GM12878 (cell line): ENCODE data around the gene UNC45B. TPM values are rescaled to one million over a fixed set of nuclear protein-coding genes. Genes with fewer than 3 reads are reported as not detected.
"Not testable (repeated sequence)": the region's sequence is repeated elsewhere in the genome, so short reads cannot be mapped to it uniquely, and the experiment has no call there.

ENCODE experiments used
- ATAC-seq: fragments of 200-7000 bp; cut with Tn5 transposase; 3 replicates; pipeline ENCODE4 v1.9.1; 2020; ENCODE audit warnings: mild to moderate bottlenecking, moderate library complexity
- BruUV-seq: library from RNA; stranded (reverse); fragments of 400-500 nt; replicated peaks from 2 replicates; lab custom pipeline; 2021; lab: Mats Ljungman, UMichigan
- CTCF ChIA-PET: fragments of 300-600 bp; sonication (Branson Sonifier 250); formaldehyde crosslinking; extraction: SDS; loops from one replicate; lab custom pipeline; 2021; ENCODE audit warnings: inconsistent platforms; lab: Yijun Ruan, JAX
- POLR2A ChIA-PET: fragments of 350-600 bp; formaldehyde crosslinking; extraction: SDS; loops from one replicate; lab custom pipeline; 2021; ENCODE audit warnings: inconsistent platforms; lab: Charles Lee
- RAD21 ChIA-PET: fragments of 300-600 bp; sonication (Branson Sonifier 250); formaldehyde crosslinking; loops from one replicate; lab custom pipeline; 2023; ENCODE audit warnings: antibody characterized with exemption; ENCODE audit not compliant: unreplicated experiment; lab: Charles Lee
- SMC1A ChIA-PET: fragments of 300-600 bp; sonication (Branson Sonifier 250); formaldehyde crosslinking; loops from one replicate; lab custom pipeline; 2023; ENCODE audit not compliant: unreplicated experiment, uncharacterized antibody; lab: Charles Lee
- DNase-seq: peaks from one replicate; pipeline ENCODE4 v3.0.0-alpha.2; 2011; ENCODE audit warnings: low read depth, low spot score
- FAIRE-seq: peaks from 3 replicates; lab custom pipeline; 2011; peaks lifted over from hg19 to GRCh38; lab: Jason Lieb, UNC
- H2AFZ ChIP-seq: 2 replicates; pipeline ENCODE4 v1.6.0; 2011; ENCODE audit warnings: low read depth, low read length, control low read depth; ENCODE audit not compliant: control insufficient read depth
- H3K27ac ChIP-seq: 2 replicates; pipeline ENCODE4 v1.5.1; 2011; ENCODE audit warnings: control low read depth; ENCODE audit not compliant: control insufficient read depth, insufficient read depth
- H3K27me3 ChIP-seq, 2 experiments: replicated peaks in 1 of 2; 2 replicates each; pipeline versions ENCODE4 v1.6.0 to v1.6.1; 2011; ENCODE audit warnings: low read length in 1 of 2; ENCODE audit not compliant: control insufficient read depth in 2 of 2, insufficient read depth in 2 of 2
- H3K36me3 ChIP-seq, 2 experiments: 2 replicates each; pipeline ENCODE4 v1.5.1; 2011; ENCODE audit warnings: low read length in 1 of 2; ENCODE audit not compliant: control insufficient read depth in 2 of 2, insufficient read depth in 2 of 2
- H3K4me1 ChIP-seq: 2 replicates; pipeline ENCODE4 v1.6.1; 2011; ENCODE audit warnings: mild to moderate bottlenecking, low read length, moderate library complexity, mixed read lengths; ENCODE audit not compliant: control insufficient read depth, insufficient read depth
- H3K4me2 ChIP-seq: 2 replicates; pipeline ENCODE4 v1.6.0; 2011; ENCODE audit warnings: control low read depth; ENCODE audit not compliant: control insufficient read depth, insufficient read depth
- H3K4me3 ChIP-seq: fragments of 200-600 bp; sonication (generic); 2 replicates; pipeline ENCODE4 v1.5.1; 2016
- H3K79me2 ChIP-seq: 2 replicates; pipeline ENCODE4 v1.6.0; 2011; ENCODE audit warnings: low read length; ENCODE audit not compliant: control insufficient read depth, insufficient read depth
- H3K9ac ChIP-seq: 2 replicates; pipeline ENCODE4 v1.8.0; 2011; ENCODE audit warnings: low read length, control low read depth, mixed read lengths; ENCODE audit not compliant: control insufficient read depth, insufficient read depth
- H3K9me3 ChIP-seq: replicated peaks from 3 replicates; pipeline ENCODE4 v1.5.1; 2011; ENCODE audit warnings: mild to moderate bottlenecking, low read length; ENCODE audit not compliant: control insufficient read depth, insufficient read depth
- H4K20me1 ChIP-seq: 2 replicates; pipeline ENCODE4 v1.6.0; 2011; ENCODE audit not compliant: control insufficient read depth, insufficient read depth
- CBX3 ChIP-seq: fragments of 200-600 bp; sonication (generic); IDR thresholded peaks from 2 replicates; pipeline ENCODE4 v1.6.1; 2016; ENCODE audit warnings: low read depth, borderline replicate concordance
- CEBPB ChIP-seq, 2 experiments: fragments of 150-350 bp in 1 of 2; IDR thresholded peaks; 2 replicates each; pipeline ENCODE4 v1.6.1; 2012 to 2014; ENCODE audit warnings: low read depth in 2 of 2, low read length in 2 of 2, borderline replicate concordance in 1 of 2, inconsistent platforms in 1 of 2
- CHD1 ChIP-seq: IDR thresholded peaks from 2 replicates; pipeline ENCODE4 v1.6.1; 2012; ENCODE audit warnings: low read depth, low read length, improper control_type of control experiment
- MTA2 ChIP-seq: fragments of 450-650 bp; IDR thresholded peaks from 2 replicates; pipeline ENCODE4 v1.6.1; 2016; ENCODE audit warnings: low read depth, mild to moderate bottlenecking, moderate library complexity
- NFIC ChIP-seq: IDR thresholded peaks from 2 replicates; pipeline ENCODE4 v1.6.1; 2012; ENCODE audit warnings: low read depth, mild to moderate bottlenecking, inconsistent platforms, low read length, moderate library complexity
- SMAD5 ChIP-seq: IDR thresholded peaks from 2 replicates; pipeline ENCODE4 v1.6.1; 2016; ENCODE audit warnings: antibody characterized with exemption, low read depth
- TAF1 ChIP-seq: IDR thresholded peaks from 2 replicates; pipeline ENCODE4 v1.6.1; 2011; ENCODE audit warnings: mild to moderate bottlenecking, low read depth, low read length, borderline replicate concordance
- WGBS: methylation state at CpG from one replicate; pipeline ENCODE4 v1.1.6; 2016; ENCODE audit warnings: low lambda C conversion rate; ENCODE audit not compliant: insufficient replicate concordance, insufficient coverage; ENCODE audit errors: missing lambda C conversion rate; 5-methylcytosine and 5-hydroxymethylcytosine counted together
- in situ Hi-C: fragments of 300-500 bp; cut with MboI; formaldehyde crosslinking; loops from 9 replicates; pipeline ENCODE4 v1.14.3; 2018; ENCODE audit warnings: mixed read lengths
- intact Hi-C: fragments of 100-400 bp; cut with micrococcal nuclease; formaldehyde crosslinking; loops from one replicate; pipeline ENCODE4 v1.14.2; 2022; ENCODE audit not compliant: unreplicated experiment
- polyA plus RNA-seq, 11 experiments: library from polyadenylated mRNA; depleted of rRNA in 4 of 11; unstranded in 6 of 11; stranded (reverse) in 5 of 11; fragments of >200 nt; fragmentation: Nextera tagmentation in 4 of 11; fragmentation: Illumina TruSeq in 1 of 11; extraction: Ambion mirVana in 4 of 11; extraction: Trizol in 1 of 11; gene quantifications; 1 replicate in 1 of 11; 2 replicates in 10 of 11; pipeline versions ENCODE4 v1.2.1 to v1.2.3, GENCODE V29; 2011 to 2016; ENCODE audit warnings: inconsistent platforms in 2 of 11, missing spikeins in 2 of 11, low read depth in 1 of 11
- total RNA-seq, 4 experiments: library from RNA; depleted of rRNA in 3 of 4; stranded (reverse); fragments of >200 nt in 3 of 4; fragmentation: Illumina TruSeq in 1 of 4; extraction: Trizol in 1 of 4; gene quantifications; 2 replicates each; pipeline versions ENCODE4 v1.2.1 to v1.2.3, GENCODE V29; 2013 to 2021
- TF ChIP-seq, protein P1 (sequence below): IDR thresholded peaks from 2 replicates; pipeline ENCODE4 v1.6.1; 2011; ENCODE audit warnings: borderline replicate concordance, low read depth, mild to moderate bottlenecking, moderate library complexity, low read length; ENCODE audit not compliant: insufficient read depth, poor library complexity, severe bottlenecking
- TF ChIP-seq, protein P2 (sequence below): IDR thresholded peaks from 2 replicates; pipeline ENCODE4 v1.6.1; 2012; ENCODE audit warnings: low read depth, low read length, improper control_type of control experiment
- TF ChIP-seq, protein P3 (sequence below): fragments of 450-650 bp; IDR thresholded peaks from 2 replicates; pipeline ENCODE4 v1.6.1; 2017; ENCODE audit warnings: mild to moderate bottlenecking

Gene UNC45B
- total and polyA plus RNA-seq, 10 of the 15 experiments (the other 5 are each of a cell fraction or from before 2014, with no cell fraction given), result 0.03 TPM; not detected in 9

DNA sequence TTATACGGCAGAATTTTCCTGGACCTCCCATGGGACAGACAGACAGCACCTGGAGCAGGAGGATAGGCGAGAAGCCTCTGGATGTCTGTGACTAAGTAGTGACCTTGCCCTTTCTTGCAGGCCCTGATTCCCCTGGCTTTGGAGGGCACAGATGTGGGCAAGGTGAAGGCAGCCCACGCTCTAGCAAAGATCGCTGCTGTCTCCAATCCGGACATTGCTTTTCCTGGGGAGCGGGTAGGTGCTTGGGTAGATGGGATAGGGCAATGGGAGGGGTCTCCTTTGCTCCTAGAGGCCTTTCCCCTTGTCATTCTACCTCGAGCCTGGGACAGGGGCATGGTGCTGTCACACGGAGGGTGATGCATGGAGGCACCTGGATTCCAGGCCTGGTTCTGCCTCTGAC, 29.3 kb downstream of the UNC45B start:
- H3K4me1 ChIP-seq, result no peaks in the 10 kb centered on the region
- H4K20me1 ChIP-seq, result no peaks in the 10 kb centered on the region
- TF ChIP-seq NFIC, result no peak
- no peak for TF ChIP-seq TAF1
- no peak for TF ChIP-seq MTA2
- TF ChIP-seq, protein P1, sequence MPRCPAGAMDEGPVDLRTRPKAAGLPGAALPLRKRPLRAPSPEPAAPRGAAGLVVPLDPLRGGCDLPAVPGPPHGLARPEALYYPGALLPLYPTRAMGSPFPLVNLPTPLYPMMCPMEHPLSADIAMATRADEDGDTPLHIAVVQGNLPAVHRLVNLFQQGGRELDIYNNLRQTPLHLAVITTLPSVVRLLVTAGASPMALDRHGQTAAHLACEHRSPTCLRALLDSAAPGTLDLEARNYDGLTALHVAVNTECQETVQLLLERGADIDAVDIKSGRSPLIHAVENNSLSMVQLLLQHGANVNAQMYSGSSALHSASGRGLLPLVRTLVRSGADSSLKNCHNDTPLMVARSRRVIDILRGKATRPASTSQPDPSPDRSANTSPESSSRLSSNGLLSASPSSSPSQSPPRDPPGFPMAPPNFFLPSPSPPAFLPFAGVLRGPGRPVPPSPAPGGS, result no peak
- TF ChIP-seq, protein P2, sequence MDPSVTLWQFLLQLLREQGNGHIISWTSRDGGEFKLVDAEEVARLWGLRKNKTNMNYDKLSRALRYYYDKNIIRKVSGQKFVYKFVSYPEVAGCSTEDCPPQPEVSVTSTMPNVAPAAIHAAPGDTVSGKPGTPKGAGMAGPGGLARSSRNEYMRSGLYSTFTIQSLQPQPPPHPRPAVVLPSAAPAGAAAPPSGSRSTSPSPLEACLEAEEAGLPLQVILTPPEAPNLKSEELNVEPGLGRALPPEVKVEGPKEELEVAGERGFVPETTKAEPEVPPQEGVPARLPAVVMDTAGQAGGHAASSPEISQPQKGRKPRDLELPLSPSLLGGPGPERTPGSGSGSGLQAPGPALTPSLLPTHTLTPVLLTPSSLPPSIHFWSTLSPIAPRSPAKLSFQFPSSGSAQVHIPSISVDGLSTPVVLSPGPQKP, result no peak
- TF ChIP-seq, protein P3, sequence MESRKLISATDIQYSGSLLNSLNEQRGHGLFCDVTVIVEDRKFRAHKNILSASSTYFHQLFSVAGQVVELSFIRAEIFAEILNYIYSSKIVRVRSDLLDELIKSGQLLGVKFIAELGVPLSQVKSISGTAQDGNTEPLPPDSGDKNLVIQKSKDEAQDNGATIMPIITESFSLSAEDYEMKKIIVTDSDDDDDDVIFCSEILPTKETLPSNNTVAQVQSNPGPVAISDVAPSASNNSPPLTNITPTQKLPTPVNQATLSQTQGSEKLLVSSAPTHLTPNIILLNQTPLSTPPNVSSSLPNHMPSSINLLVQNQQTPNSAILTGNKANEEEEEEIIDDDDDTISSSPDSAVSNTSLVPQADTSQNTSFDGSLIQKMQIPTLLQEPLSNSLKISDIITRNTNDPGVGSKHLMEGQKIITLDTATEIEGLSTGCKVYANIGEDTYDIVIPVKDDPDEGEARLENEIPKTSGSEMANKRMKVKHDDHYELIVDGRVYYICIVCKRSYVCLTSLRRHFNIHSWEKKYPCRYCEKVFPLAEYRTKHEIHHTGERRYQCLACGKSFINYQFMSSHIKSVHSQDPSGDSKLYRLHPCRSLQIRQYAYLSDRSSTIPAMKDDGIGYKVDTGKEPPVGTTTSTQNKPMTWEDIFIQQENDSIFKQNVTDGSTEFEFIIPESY, result no peak
- TF ChIP-seq SMAD5, result no peak
- TF ChIP-seq CBX3, result no peak
- TF ChIP-seq CEBPB (IDR thresholded peaks at IDR 0.05; ENCODE audit: borderline replicate concordance in 1 of 2, low read depth in 2 of 2, low read length in 2 of 2), result no peak
- TF ChIP-seq CHD1, result no peak
- H3K27ac ChIP-seq, result no peak overlapping the region
- FAIRE-seq, result no peak
- H3K36me3 ChIP-seq, result no peaks in the 10 kb centered on the region
- ATAC-seq, result no peak
- no peak overlapping the region for H2AFZ ChIP-seq
- WGBS, result 25% methylated on average over 8 of the region's 8 CpGs
- no peaks in the 10 kb centered on the region for H3K27me3 ChIP-seq
- intact Hi-C loops (no loop called here), in situ Hi-C loops (no loop called here)
- no peak for DNase-seq
- ChIA-PET RAD21 (interaction anchor here (0.5 kb wide), 1 partner anchor 166 kb away, joined by 4 read pairs; no protein-coding TSS in a partner anchor), CTCF (no interaction called here), SMC1A (no interaction called here), POLR2A (no interaction called here)
- no peak overlapping the region for H3K4me3 ChIP-seq
- BruUV-seq, result no TSS peak
- no peaks in the 10 kb centered on the region for H3K9me3 ChIP-seq
- no peak overlapping the region for H3K4me2 ChIP-seq
- no peaks in the 10 kb centered on the region for H3K79me2 ChIP-seq
- no peak overlapping the region for H3K9ac ChIP-seq

DNA sequence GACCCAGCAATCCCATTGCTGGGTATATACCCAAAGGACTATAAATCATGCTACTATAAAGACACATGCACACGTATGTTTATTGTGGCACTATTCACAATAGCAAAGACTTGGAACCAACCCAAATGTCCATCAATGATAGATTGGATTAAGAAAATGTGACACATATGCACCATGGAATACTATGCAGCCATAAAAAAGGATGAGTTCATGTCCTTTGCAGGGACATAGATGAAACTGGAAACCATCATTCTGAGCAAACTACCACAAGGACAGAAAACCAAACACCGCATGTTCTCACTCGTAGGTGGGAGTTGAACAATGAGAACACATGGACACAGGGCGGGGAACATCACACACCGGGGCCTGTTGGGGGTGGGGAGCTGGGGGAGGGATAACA, 31.8 kb downstream of the UNC45B start:
- H3K36me3 ChIP-seq, H3K27ac ChIP-seq, H3K9me3 ChIP-seq, CTCF ChIA-PET, H3K4me1 ChIP-seq, H2AFZ ChIP-seq, H3K9ac ChIP-seq, in situ Hi-C loops, BruUV-seq, RAD21 ChIA-PET, ATAC-seq, intact Hi-C loops, H3K4me3 ChIP-seq, H4K20me1 ChIP-seq, SMC1A ChIA-PET, DNase-seq, H3K4me2 ChIP-seq, FAIRE-seq, H3K27me3 ChIP-seq, H3K79me2 ChIP-seq, POLR2A ChIA-PET: not testable (repeated sequence)
- WGBS, result 73% methylated on average over 5 of the region's 5 CpGs
